Thoracic aorta (tissue), 2 donors: ENCODE measurements around the gene POPDC3. TPM values are rescaled to one million over a fixed set of nuclear protein-coding genes. Genes with fewer than 3 reads are reported as not detected.
"Not testable (repeated sequence)": the region's sequence is repeated elsewhere in the genome, so short reads cannot be mapped to it uniquely, and the experiment has no call there.

Experiments
- ATAC-seq: fragments of 150-250 bp; one replicate; pipeline ENCODE4 v1.8.0; 2017; ENCODE audit warnings: low read depth; ENCODE audit not compliant: insufficient number of reproducible peaks, low FRiP score
- DNase-seq: peaks from one replicate; pipeline ENCODE4 v3.0.0-alpha.2; 2020; ENCODE audit warnings: low spot score
- H3K27ac ChIP-seq, 2 donors: fragments of 200-600 bp; sonication (generic); 1 replicate in 1 of 2; 2 replicates in 1 of 2; pipeline ENCODE4 v1.5.1; 2016; ENCODE audit warnings: mild to moderate bottlenecking in 2 of 2, moderate library complexity in 2 of 2
- H3K27me3 ChIP-seq: fragments of 200-600 bp; sonication (generic); replicated peaks from 2 replicates; pipeline ENCODE4 v1.6.0; 2016; ENCODE audit warnings: mild to moderate bottlenecking; ENCODE audit not compliant: insufficient read depth
- H3K36me3 ChIP-seq: fragments of 200-600 bp; sonication (generic); one replicate; pipeline ENCODE4 v1.5.1; 2016
- H3K4me1 ChIP-seq, 2 donors: fragments of 200-600 bp; sonication (generic); 1 replicate in 1 of 2; 2 replicates in 1 of 2; pipeline versions ENCODE4 v1.5.1 to v1.6.0; 2016; ENCODE audit warnings: low read depth in 2 of 2, mild to moderate bottlenecking in 1 of 2; ENCODE audit not compliant: control insufficient read depth in 1 of 2
- H3K4me3 ChIP-seq: fragments of 200-600 bp; sonication (generic); 2 replicates; pipeline ENCODE4 v1.5.1; 2016; ENCODE audit warnings: mild to moderate bottlenecking
- H3K9me3 ChIP-seq: fragments of 200-600 bp; sonication (generic); 2 replicates; pipeline ENCODE4 v1.5.1; 2016
- CTCF ChIP-seq: fragments of 200-600 bp; sonication (generic); IDR thresholded peaks from one replicate; pipeline ENCODE4 v1.5.1; 2019; ENCODE audit warnings: antibody characterized with exemption
- total RNA-seq, 2 donors: library from RNA; depleted of rRNA; stranded (reverse); fragments of >200 nt; gene quantifications; one replicate each; pipeline versions ENCODE4 v1.1.0 to v1.2.3, GENCODE V29; 2016

POPDC3 gene, protein sequence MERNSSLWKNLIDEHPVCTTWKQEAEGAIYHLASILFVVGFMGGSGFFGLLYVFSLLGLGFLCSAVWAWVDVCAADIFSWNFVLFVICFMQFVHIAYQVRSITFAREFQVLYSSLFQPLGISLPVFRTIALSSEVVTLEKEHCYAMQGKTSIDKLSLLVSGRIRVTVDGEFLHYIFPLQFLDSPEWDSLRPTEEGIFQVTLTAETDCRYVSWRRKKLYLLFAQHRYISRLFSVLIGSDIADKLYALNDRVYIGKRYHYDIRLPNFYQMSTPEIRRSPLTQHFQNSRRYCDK
- not detected for total RNA-seq

GRCh38 chr6:105179244-105180065, at the start of gene POPDC3:
POPDC3 (minus strand) TSS chr6:105180014; CDS start chr6:105161909, 18,105 bp downstream.
- H3K27me3 ChIP-seq = no peaks in the 10 kb centered on the region
- no peak for TF ChIP-seq CTCF
- H3K4me3 ChIP-seq = peak within 1 kb of the TSS; percentile 64
- H3K36me3 ChIP-seq = no peaks in the 10 kb centered on the region
- no peaks in the 10 kb centered on the region for H3K9me3 ChIP-seq
- H3K4me1 ChIP-seq = no peaks in the 10 kb centered on the region
- H3K27ac ChIP-seq = no peak within 1 kb of the TSS
- DNase-seq (no peak), ATAC-seq (no peak)

GRCh38 chr6:105227295-105227767, 47.5 kb upstream of the POPDC3 start:
- H3K27ac ChIP-seq = no peak overlapping the region
- H3K9me3 ChIP-seq = no peaks in the 10 kb centered on the region
- H3K36me3 ChIP-seq = no peaks in the 10 kb centered on the region
- no peaks in the 10 kb centered on the region for H3K27me3 ChIP-seq
- ATAC-seq = no peak
- TF ChIP-seq CTCF = no peak
- no peaks in the 10 kb centered on the region for H3K4me1 ChIP-seq
- no peak for DNase-seq
- H3K4me3 ChIP-seq = no peak overlapping the region

GRCh38 chr6:105226598-105227294, 46.9 kb upstream of the POPDC3 start:
- Histone ChIP-seq H3K4me3 (no peak overlapping the region), H3K4me1 (no peaks in the 10 kb centered on the region), H3K27ac (no peak overlapping the region), H3K36me3 (no peaks in the 10 kb centered on the region), H3K9me3 (no peaks in the 10 kb centered on the region), H3K27me3 (no peaks in the 10 kb centered on the region)
- ATAC-seq = no peak
- DNase-seq = no peak
- TF ChIP-seq CTCF = no peak

DNA sequence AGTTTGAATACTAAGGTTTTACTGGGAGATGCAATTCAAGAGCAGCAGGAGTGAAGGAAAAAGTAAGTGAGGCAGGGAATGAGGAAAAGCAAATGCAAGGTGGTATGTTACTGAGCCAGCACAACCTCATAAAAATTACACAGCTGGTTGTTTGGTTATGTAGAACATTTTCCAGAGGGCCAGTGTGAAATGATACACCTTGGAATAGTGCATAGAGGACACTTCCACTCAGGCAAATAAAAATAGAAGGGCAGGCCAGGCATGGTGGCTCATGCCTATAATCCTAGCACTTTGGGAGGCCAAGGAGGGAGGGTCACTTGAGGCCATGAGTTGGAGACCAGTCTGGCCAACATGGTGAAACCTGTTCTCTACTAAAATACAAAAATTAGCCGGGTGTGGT, 43.4 kb upstream of the POPDC3 start:
- no peak overlapping the region for H3K4me3 ChIP-seq
- DNase-seq (no peak), ATAC-seq (no peak)
- H3K4me1 ChIP-seq = no peaks in the 10 kb centered on the region
- no peaks in the 10 kb centered on the region for H3K9me3 ChIP-seq
- H3K27me3 ChIP-seq = no peaks in the 10 kb centered on the region
- no peak for TF ChIP-seq CTCF
- H3K27ac ChIP-seq = no peak overlapping the region
- no peaks in the 10 kb centered on the region for H3K36me3 ChIP-seq

GRCh38 chr6:105221219-105221618, 41.4 kb upstream of the POPDC3 start:
- H3K27ac ChIP-seq, H3K4me3 ChIP-seq, H3K4me1 ChIP-seq, H3K9me3 ChIP-seq, ATAC-seq, H3K27me3 ChIP-seq, H3K36me3 ChIP-seq, DNase-seq: not testable (repeated sequence)
